Measurements from ENCODE around the gene CCNI. TPM values are rescaled to one million over a fixed set of nuclear protein-coding genes. Genes with fewer than 3 reads are reported as not detected.

The CCNI gene, protein sequence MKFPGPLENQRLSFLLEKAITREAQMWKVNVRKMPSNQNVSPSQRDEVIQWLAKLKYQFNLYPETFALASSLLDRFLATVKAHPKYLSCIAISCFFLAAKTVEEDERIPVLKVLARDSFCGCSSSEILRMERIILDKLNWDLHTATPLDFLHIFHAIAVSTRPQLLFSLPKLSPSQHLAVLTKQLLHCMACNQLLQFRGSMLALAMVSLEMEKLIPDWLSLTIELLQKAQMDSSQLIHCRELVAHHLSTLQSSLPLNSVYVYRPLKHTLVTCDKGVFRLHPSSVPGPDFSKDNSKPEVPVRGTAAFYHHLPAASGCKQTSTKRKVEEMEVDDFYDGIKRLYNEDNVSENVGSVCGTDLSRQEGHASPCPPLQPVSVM
- total RNA-seq (314 TPM), polyA plus RNA-seq (ENCODE audit: insufficient read depth, low read depth, low replicate concordance) (172 TPM)
- long read RNA-seq, donor 1, transcript CCNI-201 (7 exons, 2,772 nt): major isoform, 70 of 102 reads
- long read RNA-seq, donor 1, transcript CCNI-209 (2 exons, 390 nt): minor isoform, 5 of 102 reads
- long read RNA-seq, donor 1, partial matches to known transcripts: 27 of 102 reads
- long read RNA-seq, donor 1, other reads (novel, unspliced or antisense): 0 of 102 reads
- long read RNA-seq, donor 2, transcript CCNI-201 (7 exons, 2,772 nt): major isoform, 55 of 66 reads
- long read RNA-seq, donor 2, partial matches to known transcripts: 0 of 66 reads
- long read RNA-seq, donor 2, other reads (novel, unspliced or antisense): 7 of 66 reads
- long read RNA-seq, donor 3, transcript CCNI-201 (7 exons, 2,772 nt): major isoform, 102 of 128 reads
- long read RNA-seq, donor 3, partial matches to known transcripts: 14 of 128 reads
- long read RNA-seq, donor 3, other reads (novel, unspliced or antisense): 9 of 128 reads
- long read RNA-seq, donor 4, transcript CCNI-201 (7 exons, 2,772 nt): major isoform, 108 of 128 reads
- long read RNA-seq, donor 4, partial matches to known transcripts: 16 of 128 reads
- long read RNA-seq, donor 4, other reads (novel, unspliced or antisense): 0 of 128 reads
- long read RNA-seq, donor 5, transcript CCNI-201 (7 exons, 2,772 nt): major isoform, 8 of 8 reads
- long read RNA-seq, donor 5, partial matches to known transcripts: 0 of 8 reads
- long read RNA-seq, donor 5, other reads (novel, unspliced or antisense): 0 of 8 reads
- long read RNA-seq, donor 6, transcript CCNI-201 (7 exons, 2,772 nt): major isoform, 27 of 37 reads
- long read RNA-seq, donor 6, partial matches to known transcripts: 10 of 37 reads
- long read RNA-seq, donor 6, other reads (novel, unspliced or antisense): 0 of 37 reads
- long read RNA-seq, donor 7, transcript CCNI-201 (7 exons, 2,772 nt): major isoform, 187 of 234 reads
- long read RNA-seq, donor 7, partial matches to known transcripts: 19 of 234 reads
- long read RNA-seq, donor 7, other reads (novel, unspliced or antisense): 27 of 234 reads
- long read RNA-seq, donor 8, transcript CCNI-209 (2 exons, 390 nt): minor isoform, 7 of 87 reads
- long read RNA-seq, donor 8, transcript CCNI-201 (7 exons, 2,772 nt): major isoform, 54 of 87 reads
- long read RNA-seq, donor 8, partial matches to known transcripts: 26 of 87 reads
- long read RNA-seq, donor 8, other reads (novel, unspliced or antisense): 0 of 87 reads
- long read RNA-seq, donor 9, transcript CCNI-201 (7 exons, 2,772 nt): major isoform, 43 of 47 reads
- long read RNA-seq, donor 9, partial matches to known transcripts: 0 of 47 reads
- long read RNA-seq, donor 9, other reads (novel, unspliced or antisense): 0 of 47 reads
- long read RNA-seq, donor 10, transcript CCNI-209 (2 exons, 390 nt): minor isoform, 7 of 149 reads
- long read RNA-seq, donor 10, transcript CCNI-201 (7 exons, 2,772 nt): major isoform, 90 of 149 reads
- long read RNA-seq, donor 10, partial matches to known transcripts: 45 of 149 reads
- long read RNA-seq, donor 10, other reads (novel, unspliced or antisense): 7 of 149 reads

DNA sequence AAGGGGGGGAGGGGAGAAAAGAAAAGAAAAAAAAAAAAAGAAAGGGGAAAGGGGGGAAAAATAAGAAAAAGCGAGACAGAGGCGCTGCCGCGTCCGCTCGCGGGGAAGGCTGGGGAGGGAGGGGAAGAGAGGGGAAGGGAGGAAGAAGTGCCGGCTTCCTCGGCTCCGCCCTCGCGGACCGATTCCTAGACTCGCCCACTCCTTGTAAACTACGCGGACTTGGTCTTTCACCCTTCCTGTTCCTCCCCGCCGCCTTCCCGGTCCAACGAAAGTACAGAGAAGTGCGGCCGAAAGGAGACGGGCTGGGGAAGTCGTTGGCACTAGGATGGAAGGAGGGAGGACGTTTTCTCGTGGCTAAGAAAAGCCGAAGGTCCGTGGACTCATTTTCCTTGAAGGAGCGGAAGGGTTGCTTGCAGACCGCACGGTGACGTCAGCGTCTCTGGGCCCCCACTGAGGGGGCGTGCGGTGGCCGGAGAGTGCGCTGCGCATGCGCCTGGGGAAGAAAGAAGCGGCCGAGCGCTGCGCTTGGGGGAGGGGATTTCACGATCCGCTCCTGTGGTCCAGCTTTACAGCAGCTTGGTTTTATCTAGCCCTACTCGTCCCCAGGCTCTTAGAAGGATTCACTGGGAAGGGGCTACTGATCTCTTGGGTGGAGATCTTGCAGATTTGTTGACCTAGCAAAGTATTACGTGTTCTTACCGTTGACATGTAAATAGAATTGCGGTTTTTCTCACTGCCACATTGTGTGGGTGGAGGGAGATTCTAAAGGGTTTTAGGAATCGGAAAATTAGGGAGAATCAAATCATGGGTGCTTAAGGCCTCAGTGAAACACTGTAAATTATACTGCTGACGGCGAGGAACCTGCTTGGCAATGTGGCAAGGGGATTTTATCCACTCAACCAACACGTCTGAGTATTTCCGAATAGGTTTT, at the start of gene CCNI:
CCNI (minus strand) TSS at position 121 of the 931 bp plus-strand sequence. CDS start 9,627 bp downstream, outside the sequence.
- H3K4me1 ChIP-seq (ENCODE audit: control insufficient read depth in 2 of 3, insufficient read depth in 2 of 3, low read depth in 1 of 3, low read length in 3 of 3): peaks cover 0 to 11% (median 5%) of the 10 kb centered on the region in 3 donors
- intact Hi-C loops (cut with DNase I): no loop called here
- peak within 1 kb of the TSS; percentile 88 to 98 (median 95) for H3K4me3 ChIP-seq (ENCODE audit: low read length in 3 of 3)
- TF ChIP-seq, protein P1, sequence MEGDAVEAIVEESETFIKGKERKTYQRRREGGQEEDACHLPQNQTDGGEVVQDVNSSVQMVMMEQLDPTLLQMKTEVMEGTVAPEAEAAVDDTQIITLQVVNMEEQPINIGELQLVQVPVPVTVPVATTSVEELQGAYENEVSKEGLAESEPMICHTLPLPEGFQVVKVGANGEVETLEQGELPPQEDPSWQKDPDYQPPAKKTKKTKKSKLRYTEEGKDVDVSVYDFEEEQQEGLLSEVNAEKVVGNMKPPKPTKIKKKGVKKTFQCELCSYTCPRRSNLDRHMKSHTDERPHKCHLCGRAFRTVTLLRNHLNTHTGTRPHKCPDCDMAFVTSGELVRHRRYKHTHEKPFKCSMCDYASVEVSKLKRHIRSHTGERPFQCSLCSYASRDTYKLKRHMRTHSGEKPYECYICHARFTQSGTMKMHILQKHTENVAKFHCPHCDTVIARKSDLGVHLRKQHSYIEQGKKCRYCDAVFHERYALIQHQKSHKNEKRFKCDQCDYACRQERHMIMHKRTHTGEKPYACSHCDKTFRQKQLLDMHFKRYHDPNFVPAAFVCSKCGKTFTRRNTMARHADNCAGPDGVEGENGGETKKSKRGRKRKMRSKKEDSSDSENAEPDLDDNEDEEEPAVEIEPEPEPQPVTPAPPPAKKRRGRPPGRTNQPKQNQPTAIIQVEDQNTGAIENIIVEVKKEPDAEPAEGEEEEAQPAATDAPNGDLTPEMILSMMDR (IDR thresholded peaks at IDR 0.05; ENCODE audit: borderline replicate concordance, extremely low read depth, insufficient read depth): peak; percentile 1
- DNase-seq: peak; percentile 99 to 100 (median 99)
- H3K9ac ChIP-seq (ENCODE audit: low read length in 3 of 3): peak within 1 kb of the TSS; percentile 84 to 97 (median 96)
- no peaks in the 10 kb centered on the region for H3K27me3 ChIP-seq (ENCODE audit: control insufficient read depth, insufficient read depth, low read length)
- H3K36me3 ChIP-seq (ENCODE audit: control insufficient read depth in 2 of 3, insufficient read depth in 3 of 3, low read length in 3 of 3): no peaks in the 10 kb centered on the region
- peak within 1 kb of the TSS; percentile 100 for H3K27ac ChIP-seq (ENCODE audit: low read depth in 2 of 2, low read length in 2 of 2)
- no peak for FAIRE-seq
- no peaks in the 10 kb centered on the region for H3K9me3 ChIP-seq (ENCODE audit: control insufficient read depth in 2 of 3, insufficient read depth in 1 of 3, low read length in 3 of 3)

DNA sequence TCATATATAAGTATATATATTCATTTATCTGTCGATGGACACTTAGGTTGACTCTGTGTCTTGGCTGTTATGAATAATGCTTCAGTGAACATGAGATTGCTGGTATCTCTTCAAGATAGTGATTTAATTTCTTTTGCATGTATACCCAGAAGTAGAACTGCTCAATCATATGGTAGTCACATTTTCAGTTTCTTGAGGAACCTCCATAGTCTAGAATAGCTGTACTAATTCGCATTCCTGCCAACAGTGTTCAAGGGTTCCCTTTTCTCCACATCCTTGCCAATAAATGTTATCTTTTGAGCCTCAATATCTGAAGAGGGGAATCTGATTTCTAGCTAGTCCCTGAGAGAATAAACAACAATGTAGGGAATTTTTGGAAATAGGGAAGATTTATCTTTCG, 48.8 kb upstream of the CCNI start:
- intact Hi-C loops (cut with DNase I): no loop called here
- H3K27me3 ChIP-seq (ENCODE audit: control insufficient read depth, insufficient read depth, low read length): no peaks in the 10 kb centered on the region
- no peaks in the 10 kb centered on the region for H3K36me3 ChIP-seq (ENCODE audit: control insufficient read depth in 2 of 3, insufficient read depth in 3 of 3, low read length in 3 of 3)
- no peak overlapping the region for H3K4me3 ChIP-seq (ENCODE audit: low read length in 3 of 3)
- DNase-seq: no peak
- peaks cover 0 to 3% (median 0%) of the 10 kb centered on the region in 3 donors for H3K4me1 ChIP-seq (ENCODE audit: control insufficient read depth in 2 of 3, insufficient read depth in 2 of 3, low read depth in 1 of 3, low read length in 3 of 3)
- FAIRE-seq: no peak
- no peaks in the 10 kb centered on the region for H3K9me3 ChIP-seq (ENCODE audit: control insufficient read depth in 2 of 3, insufficient read depth in 1 of 3, low read length in 3 of 3)
- H3K27ac ChIP-seq (ENCODE audit: low read depth in 2 of 2, low read length in 2 of 2): no peak overlapping the region
- TF ChIP-seq, protein P1 (IDR thresholded peaks at IDR 0.05; ENCODE audit: borderline replicate concordance, extremely low read depth, insufficient read depth): no peak
- no peak overlapping the region for H3K9ac ChIP-seq (ENCODE audit: low read length in 3 of 3)
